HG02938 (cell line): ENCODE measurements around the gene CTBP2.

ENCODE experiments used
- ATAC-seq: cut with Tn5 transposase; IDR thresholded peaks from one replicate; pipeline ENCODE4 v1.9.1; 2021; ENCODE audit warnings: mild to moderate bottlenecking, moderate library complexity; ENCODE audit not compliant: unreplicated experiment

CTBP2 gene

DNA sequence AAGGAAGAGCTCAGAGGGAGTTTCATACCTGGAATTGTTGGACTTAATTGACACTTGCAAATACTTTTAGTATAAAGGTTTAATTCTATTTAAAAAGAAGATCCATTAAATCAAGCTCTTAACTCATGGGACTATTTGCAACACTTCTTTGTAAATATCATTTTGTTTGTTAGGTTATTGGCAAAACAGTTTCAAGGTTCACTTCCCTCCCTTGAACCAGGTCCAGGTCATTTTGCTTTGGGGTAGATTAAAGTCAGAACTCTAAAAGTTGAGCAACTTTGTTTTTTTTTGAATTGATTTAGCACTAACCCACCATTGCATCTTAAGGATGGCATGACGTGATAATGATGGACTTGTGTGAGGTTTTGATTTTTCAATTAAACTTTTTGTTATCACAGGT lies 172.6 kb downstream of the CTBP2 start:
- no peak for ATAC-seq

DNA sequence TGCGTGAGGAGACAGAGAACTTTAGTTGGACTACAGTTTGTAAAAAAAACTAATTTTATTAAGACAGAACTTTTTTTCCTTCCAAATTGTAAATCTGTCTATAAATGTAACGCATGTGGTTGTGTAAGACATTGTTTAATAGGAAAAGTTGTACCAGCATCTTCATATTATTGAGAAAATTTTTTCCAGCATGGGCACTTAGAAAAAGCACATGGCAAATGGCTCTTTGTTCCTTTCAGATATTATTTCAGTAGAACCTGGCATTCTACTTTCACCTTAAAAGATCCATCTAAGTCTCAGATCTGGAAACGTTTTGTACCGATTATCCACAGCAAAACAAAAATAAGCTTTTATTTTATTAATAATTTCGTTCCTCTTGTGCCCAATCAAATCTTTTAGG lies 175.2 kb downstream of the CTBP2 start:
- ATAC-seq, result no peak

DNA sequence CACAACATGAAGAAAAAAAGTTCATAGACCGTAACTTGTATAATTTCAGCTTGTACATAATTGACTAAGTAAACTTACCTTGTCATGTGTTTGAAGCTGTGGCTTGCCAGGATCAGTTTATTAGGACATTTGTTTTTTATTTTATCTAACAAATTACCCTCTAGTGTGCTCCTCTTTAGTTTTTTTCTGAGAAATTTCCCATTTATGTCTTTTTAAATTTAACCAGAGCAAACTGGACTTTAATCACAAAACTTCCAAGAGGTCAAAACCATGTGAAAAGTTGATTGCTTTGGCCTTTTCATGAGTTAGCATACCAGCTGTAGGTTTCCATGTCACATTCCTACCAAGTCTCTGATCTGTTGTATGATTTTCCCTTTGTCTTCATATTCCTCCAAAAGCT lies 176.0 kb downstream of the CTBP2 start:
- ATAC-seq, result no peak

DNA sequence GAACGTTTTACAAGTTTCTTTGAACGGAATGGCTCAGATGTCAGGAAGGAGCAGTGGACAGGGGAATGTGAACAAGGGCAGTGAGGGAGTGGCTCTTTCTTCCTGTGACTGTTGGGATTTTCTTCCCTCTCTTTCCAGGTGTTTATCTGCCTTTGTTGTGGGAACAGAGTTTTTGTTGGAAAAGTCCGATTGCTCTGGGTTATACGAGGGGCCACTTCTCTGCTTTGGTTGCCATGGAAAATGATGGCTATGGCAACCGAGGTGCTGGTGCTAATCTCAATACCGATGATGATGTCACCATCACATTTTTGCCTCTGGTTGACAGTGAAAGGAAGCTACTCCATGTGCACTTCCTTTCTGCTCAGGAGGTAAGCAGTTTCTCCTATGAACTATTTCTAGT lies 177.0 kb downstream of the CTBP2 start:
- no peak for ATAC-seq

DNA sequence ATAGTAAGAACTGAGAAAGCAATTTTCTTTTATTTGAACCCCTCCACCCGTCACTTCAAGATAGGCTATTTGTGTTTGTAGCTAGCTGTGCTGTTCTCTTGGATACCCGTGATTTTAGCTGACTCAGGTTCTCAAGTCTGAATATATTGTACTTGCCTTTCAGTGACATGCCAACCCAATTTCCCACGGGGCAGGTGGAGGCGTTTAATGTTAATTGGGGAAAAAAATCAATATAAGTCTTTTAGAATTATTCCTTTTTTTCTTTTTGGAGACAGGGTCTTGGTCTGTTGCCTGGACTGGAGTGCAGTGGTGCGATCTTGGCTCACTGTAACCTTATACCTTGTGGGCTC lies 182.0 kb downstream of the CTBP2 start:
- no peak for ATAC-seq

DNA sequence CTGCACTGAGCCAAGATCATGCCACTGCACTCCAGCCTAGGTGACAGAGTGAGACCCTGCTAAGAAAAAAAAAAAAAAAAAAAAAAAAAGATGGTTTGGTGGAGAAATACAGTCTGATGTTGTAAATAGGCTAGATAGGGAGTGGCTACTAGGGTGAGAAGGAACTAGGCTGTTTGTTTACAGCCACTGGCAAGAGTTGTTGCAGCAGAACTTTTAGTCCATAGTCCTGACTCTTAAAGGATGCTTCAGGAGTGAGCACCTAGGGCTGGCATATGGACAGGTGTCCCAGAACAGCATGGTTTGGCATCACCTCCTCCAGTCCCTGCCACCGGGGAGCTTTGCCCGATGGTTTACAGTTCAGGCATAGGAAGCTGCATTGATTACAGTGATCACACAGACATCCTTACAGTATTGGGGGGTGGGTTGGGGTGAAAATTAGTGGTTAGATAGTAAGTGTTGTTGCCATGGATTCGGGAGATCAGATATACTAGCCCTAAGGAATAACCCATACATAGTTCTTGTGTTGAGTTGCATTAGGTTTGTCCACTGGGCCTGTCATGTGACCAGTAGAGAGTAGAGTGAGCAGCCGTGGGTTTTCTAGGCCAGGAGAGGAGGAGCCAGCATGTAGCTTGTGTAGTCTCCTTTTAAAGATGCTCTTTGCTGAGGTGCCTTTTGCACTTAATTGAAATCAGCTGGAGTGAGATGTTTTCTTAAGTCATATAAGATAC lies 182.6 kb downstream of the CTBP2 start:
- no peak for ATAC-seq

DNA sequence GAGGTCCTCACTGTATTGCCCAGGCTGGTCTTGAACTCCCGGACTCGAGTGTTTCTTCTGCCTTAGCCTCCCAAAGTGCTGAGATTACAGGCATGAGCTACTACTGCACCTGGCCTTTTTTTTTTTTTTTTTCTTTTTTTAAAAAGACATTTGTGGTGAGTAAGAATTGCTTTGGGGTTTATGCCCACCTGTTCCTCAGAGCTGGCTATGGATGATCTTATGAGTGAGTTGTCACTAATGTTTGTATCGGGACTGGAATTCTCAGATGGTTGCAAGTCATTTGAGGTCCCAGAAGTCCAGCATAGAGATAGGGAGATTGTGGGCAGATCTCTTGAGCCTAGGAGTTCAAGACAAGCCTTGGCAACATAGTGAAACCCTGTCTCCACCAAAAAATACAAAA lies 183.2 kb downstream of the CTBP2 start:
- no peak for ATAC-seq

DNA sequence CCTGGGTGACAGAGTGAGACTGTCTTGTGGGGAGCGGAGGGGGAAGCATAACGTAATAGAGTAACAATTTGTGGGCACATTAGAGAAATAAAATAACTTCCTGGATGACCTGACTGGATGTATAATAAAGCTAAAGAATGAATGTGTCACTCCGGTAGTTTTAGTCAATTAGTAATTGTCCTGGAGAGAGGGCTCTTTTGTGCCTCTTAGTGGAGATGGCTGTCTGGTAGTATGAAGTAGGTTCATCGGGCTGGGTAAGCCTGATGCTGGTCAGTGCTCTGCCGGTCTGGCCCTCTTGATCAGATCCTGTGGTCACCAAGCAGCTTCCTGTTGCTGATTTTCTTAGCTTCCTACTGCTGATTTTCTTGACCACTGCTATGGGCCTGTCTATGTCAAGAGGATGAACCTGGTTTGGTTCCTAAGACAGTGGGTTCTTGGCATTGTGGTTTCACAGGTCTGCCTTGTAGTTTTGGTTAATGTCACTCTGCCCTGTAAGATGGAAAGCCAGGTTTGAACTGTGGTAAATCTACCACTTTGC lies 184.3 kb downstream of the CTBP2 start:
- ATAC-seq, result peak; percentile 54

DNA sequence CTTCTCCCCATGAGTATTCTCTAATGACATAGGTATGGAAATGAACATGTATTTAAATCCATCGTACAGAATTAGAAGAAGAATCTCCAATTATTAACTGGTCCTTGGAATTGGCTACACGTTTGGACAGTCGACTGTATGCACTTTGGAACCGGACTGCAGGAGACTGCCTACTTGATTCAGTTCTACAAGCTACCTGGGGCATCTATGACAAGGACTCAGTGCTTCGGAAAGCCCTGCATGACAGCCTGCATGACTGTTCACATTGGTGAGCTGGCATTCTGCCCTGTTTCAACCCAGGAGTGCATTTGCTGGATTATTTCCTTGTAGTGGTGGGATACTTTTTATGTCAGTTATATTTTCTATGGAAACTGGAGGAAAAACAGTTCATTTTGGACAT lies 186.2 kb downstream of the CTBP2 start:
- no peak for ATAC-seq

DNA sequence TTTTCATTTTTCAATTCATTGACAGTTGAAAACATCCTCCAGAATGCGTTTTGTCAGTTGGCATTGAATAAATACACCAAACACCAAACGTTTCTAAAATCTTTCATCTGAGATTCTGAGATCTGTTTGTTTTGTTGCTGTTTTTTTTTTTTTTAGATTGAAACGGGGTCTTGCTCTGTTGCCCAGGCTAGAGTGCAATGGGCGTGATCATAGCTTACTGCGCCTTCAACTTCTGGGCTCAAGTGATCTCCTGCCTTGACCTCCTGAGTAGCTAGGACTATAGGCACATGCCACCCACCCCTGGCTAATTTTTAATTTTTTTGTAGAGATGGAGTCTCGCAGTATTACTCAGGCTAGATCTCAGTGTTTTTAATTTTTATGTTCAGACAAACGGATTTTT lies 187.7 kb downstream of the CTBP2 start:
- ATAC-seq, result no peak

DNA sequence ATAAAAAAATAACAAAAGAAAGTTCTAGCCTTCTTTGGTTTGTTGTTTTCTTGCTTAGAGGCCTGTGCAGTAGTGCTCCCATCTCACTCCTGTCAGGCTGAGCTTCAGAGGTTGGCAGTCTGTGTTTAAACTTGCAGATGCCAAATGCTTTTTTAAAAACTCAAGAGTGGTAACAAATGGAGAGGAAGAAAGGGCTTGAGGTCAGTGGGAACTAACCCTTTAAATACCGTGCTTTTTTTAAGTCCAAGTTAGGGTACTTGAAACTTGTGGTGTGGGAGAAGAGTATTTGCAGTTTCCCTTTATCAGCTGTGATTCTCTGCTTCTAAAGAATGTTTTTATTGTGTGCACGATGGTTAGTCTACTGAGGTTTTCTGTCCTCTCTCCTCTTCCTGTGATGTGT lies 189.1 kb downstream of the CTBP2 start:
- ATAC-seq, result no peak

DNA sequence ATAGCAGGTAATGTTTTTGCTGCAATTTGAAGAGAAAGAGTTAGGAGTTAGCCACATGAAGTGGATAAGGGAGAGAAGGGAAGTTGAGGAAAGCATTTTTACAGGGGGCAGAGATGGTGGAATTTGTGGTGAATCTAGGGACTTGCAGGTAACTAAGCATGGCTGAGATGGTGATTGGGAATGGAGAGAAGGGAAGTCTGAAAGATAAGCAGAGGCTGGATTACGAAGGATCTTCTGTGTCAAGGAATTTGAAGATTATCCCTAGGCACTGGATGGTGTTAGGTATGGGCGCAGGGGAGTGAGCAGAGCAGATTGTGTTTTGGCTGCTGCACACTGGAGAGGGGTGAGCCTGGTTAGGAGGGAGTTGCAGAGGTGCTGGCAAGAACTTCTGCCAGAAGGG lies 193.1 kb downstream of the CTBP2 start:
- no peak for ATAC-seq

DNA sequence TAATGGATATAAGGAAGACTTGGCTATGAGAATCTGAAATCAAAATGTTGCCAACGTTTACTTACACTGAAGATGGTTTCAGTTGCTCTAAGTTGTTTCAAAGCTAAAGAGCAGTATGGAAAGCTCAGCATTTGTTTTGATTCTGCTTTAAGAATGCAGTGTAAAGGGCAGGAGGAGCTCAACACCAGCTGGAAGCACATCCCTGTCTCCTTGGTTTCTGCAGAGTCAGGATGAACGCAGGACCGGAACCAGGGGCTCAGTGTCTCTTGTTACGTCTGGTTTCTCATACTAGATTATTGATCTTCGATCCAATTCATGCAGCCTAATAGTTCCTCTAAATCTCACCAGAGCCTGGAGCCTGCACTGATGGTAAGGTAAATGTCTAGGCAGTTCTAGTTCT lies 194.4 kb downstream of the CTBP2 start:
- ATAC-seq, result no peak

DNA sequence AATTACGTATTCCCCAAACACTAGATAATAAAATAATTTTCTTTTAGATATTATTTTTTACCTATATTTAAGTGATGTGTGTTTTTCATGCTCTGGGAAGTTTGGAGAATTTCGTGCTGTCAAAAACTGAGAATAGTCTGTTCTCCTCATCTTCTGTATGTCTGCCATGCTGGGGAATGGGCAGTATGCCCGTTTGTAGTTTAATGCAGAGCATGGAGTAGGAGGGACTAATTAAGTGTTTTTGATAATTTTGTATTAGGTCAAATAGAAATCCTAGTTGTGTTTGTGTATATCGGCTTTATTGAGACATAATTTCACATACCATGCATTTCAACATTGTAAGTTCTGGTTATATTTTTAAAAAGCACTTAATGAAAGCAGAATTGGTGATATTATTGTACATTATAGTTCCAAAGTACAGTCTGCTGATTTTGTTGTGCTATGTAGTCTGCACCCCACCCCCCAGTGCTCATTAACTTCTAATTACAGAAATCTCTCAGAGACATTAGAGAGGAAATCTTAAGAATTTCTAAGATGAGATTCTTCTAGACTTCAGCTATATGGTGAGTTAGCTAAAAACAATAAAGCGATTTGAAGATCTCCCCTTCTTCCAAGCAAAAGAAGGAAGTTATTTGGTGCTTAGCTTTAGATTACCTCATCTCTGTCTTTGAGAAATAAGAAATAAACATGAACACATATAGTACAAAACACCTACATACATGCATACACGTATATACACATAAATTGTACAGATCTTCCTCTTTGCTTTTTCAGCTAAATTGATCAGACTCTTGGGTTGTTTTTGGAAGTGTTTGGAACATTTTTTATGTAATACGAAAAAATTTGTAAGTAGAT lies 196.3 kb downstream of the CTBP2 start:
- ATAC-seq, result no peak

DNA sequence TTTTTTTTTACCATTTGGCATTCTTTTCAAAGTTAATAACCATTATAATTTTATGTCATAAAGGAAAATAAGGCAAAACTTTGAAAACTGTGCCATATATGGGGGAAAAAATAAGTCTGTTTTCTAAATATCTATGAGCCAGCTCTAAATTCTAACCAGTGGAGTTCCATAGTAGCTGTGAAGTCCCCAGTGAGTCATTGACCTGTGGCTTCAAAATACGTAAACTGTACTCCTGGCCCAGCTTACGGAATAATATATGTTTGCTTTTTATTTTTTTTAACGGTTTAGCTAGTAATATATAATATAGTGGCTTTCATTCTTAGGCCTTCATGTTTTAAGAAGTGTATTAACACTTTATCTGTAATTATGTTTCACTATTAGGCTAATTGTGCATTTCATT lies 197.9 kb downstream of the CTBP2 start:
- ATAC-seq, result no peak

DNA sequence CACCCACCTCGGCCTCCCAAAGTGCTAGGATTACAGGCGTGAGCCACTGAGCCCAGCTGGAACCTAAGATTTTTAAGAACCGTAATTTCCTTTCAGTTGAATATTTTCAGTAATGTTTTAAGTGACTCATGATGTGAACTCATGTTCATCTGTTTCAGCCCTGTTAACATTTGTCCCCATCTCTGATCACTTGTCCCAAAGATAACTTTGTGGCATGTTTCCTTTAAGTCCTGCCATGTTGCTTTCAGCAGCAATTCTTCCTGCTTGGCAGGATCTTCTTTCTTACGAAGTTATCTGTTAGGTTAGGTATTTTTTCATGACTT lies 199.2 kb downstream of the CTBP2 start:
- ATAC-seq, result no peak

DNA sequence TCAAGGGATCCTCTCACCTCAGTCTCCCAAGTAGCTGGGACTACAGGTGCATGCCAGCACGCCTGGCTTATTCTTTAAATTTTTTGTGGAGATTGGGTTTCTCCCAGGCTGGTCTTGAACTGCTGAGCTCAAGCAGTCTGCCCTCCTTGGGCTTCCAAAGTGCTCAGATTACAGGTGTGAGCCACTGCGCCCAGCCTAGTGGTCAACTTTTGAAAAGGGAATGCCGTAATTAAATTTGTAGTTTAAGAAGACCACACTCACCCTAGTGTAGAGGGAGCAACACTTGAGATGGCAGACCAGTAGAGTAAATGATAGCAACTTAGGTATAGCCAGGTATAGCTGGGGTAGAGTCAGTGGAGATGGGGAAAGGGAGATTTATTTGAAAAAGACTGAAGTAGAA lies 200.8 kb downstream of the CTBP2 start:
- ATAC-seq, result no peak

DNA sequence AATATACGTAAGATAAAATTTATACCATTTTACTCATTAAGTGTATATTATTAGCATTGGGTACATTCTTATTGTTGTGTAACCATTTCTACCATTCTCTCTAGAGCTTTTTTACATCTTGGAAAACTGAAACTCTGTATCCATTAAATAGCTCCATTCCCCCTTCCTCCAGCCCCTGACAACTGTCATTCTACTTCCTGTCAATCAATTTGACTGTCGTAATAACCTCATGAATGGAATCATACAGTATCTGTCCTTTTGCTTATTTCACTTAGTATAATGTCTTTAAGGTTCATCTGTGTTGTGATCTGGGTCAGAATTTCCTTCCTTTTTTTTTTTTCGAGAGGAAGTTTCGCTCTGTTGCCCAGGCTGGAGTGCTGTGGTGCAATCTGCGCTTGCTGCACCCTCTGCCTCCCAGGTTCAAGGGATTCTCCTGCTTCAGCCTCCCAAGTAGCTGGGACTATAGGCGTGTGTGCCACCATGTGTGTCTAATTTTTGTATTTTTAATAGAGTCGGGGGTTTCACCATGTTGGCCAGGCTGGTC lies 202.9 kb downstream of the CTBP2 start:
- ATAC-seq, result no peak

DNA sequence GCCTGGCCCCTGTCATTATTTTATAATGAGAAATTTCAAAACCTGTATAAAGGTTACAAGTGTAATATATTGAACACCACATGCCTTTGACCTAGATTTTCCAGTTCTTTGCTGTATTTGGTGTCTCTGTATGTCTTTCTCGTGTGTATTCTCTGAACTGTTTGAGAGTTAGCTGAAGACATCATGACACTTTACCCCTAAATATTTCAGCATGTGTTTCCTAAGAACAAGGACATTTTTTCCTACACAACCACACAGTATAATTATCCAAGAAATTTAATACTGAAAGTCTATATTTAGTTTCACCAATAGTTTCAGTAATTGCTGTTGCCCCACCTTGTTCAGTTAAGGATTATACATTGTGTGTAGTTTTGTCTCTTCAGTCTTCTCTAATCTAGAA lies 203.6 kb downstream of the CTBP2 start:
- ATAC-seq, result no peak

DNA sequence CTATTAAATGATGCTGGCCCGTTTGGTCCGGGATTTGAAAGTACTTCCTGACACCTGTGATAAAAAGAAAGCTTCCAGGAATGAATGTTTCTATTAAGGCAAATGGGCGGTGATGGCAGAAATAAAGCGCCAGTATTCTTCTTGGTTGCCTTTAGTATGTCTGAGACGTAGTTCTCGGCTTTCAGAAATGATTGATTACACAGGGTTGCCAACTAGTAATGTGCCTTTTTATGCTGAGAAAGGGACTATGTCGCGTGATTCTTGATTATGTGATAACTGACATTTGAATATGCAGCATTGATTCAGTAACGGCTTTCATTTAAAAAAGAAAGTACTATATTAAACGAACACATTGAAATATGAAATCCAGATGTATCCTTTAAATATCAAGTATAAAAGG lies 204.5 kb downstream of the CTBP2 start:
- ATAC-seq, result no peak

DNA sequence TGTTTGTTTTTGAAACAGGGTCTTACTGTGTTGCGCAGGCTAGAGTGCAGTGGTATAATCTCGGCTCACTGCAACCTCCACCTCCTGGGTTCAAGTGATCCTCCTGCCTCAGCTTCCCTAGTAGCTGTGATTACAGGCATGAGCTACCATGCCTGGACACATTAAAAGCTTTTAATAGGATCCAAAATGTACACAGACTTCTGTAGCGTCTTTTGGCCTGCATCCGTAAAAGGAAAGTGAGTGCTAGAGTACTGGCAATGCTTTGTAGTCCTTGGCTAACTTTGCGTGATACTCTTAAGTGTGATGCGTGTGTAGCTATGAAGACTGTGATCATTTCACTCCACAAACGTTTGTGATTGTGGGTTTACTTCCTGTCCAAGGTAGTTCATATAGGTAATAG lies 205.1 kb downstream of the CTBP2 start:
- ATAC-seq, result no peak

DNA sequence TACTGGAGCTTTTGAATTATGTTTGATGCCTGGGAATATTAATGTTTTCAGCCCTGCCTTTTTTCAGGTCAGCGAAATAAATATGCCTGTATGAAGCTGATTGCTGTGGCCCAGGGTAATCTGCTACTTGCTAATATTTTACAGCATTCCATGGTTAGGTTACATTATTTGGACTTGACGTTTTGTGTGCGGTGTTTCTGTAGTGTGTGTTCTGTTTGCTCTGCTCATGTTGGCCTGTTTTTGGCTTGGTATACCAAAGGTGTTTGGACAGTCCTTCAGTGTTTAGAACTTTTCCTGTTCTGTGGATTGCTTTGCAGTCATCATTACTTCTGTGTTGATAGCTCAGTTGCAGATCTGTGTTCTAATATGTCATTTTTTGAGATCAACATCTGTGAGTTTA lies 206.9 kb downstream of the CTBP2 start:
- no peak for ATAC-seq
